DND-41 (cell line): ENCODE results near the gene REN.

ENCODE experiments used
- ATAC-seq: fragments of 200-7000 bp; cut with Tn5 transposase; 3 replicates; pipeline ENCODE4 v1.9.1; 2021; ENCODE audit warnings: low read depth; ENCODE audit not compliant: insufficient read depth
- DNase-seq: peaks from one replicate; pipeline ENCODE4 v3.0.0-alpha.2; 2020
- H2AFZ ChIP-seq: 2 replicates; pipeline ENCODE4 v1.6.0; 2012; ENCODE audit warnings: low read depth, low read length
- H3K27ac ChIP-seq: 2 replicates; pipeline ENCODE4 v1.5.1; 2012; ENCODE audit warnings: low read length, inconsistent platforms
- H3K27me3 ChIP-seq: fragments of 200-600 bp; sonication (generic); 2 replicates; pipeline ENCODE4 v1.6.0; 2012; ENCODE audit warnings: low read length, mild to moderate bottlenecking, inconsistent platforms; ENCODE audit not compliant: insufficient read depth, poor library complexity
- H3K36me3 ChIP-seq: 2 replicates; pipeline ENCODE4 v1.5.1; 2012; ENCODE audit warnings: low read length, inconsistent platforms; ENCODE audit not compliant: insufficient read depth
- H3K4me1 ChIP-seq: 2 replicates; pipeline ENCODE4 v1.5.1; 2012; ENCODE audit warnings: mild to moderate bottlenecking, low read length; ENCODE audit not compliant: insufficient read depth
- H3K4me2 ChIP-seq: 2 replicates; pipeline ENCODE4 v1.6.0; 2012; ENCODE audit warnings: mild to moderate bottlenecking, moderate library complexity, low read length, inconsistent platforms; ENCODE audit not compliant: insufficient read depth
- H3K4me3 ChIP-seq, 2 experiments: fragments of 200-600 bp in 1 of 2; shearing (Covaris generic) in 1 of 2; 2 replicates each; pipeline ENCODE4 v1.5.1; 2012 to 2016; ENCODE audit warnings: inconsistent platforms in 2 of 2, low read length in 2 of 2, mild to moderate bottlenecking in 2 of 2, low read depth in 1 of 2, moderate library complexity in 1 of 2
- H3K79me2 ChIP-seq: 2 replicates; pipeline ENCODE4 v1.6.0; 2012; ENCODE audit warnings: low read length, inconsistent platforms; ENCODE audit not compliant: insufficient read depth
- H3K9ac ChIP-seq: 2 replicates; pipeline ENCODE4 v1.6.0; 2012; ENCODE audit warnings: low read depth, mild to moderate bottlenecking, inconsistent platforms, low read length, moderate library complexity
- H3K9me3 ChIP-seq: 2 replicates; pipeline ENCODE4 v1.5.1; 2012; ENCODE audit warnings: low read length, moderate library complexity, mild to moderate bottlenecking, inconsistent platforms; ENCODE audit not compliant: insufficient read depth, severe bottlenecking
- H4K20me1 ChIP-seq: 2 replicates; pipeline ENCODE4 v1.6.0; 2012; ENCODE audit warnings: low read length; ENCODE audit not compliant: insufficient read depth
- CTCF ChIP-seq: IDR thresholded peaks from 2 replicates; pipeline ENCODE4 v1.5.1; 2012; ENCODE audit warnings: borderline replicate concordance, low read length, moderate library complexity, mild to moderate bottlenecking; ENCODE audit not compliant: poor library complexity, severe bottlenecking; ENCODE audit errors: extremely low read depth
- EZH2 ChIP-seq: IDR thresholded peaks from 3 replicates; pipeline ENCODE4 v1.6.1; 2012; ENCODE audit warnings: borderline replicate concordance, low read depth, mild to moderate bottlenecking, moderate library complexity, low read length, inconsistent platforms; ENCODE audit not compliant: severe bottlenecking

The REN gene

GRCh38 chr1:204123376-204123775, 42.8 kb downstream of the REN start:
- ATAC-seq: peak; percentile 56; the same call in 1 of the 3 replicates
- Histone ChIP-seq H3K9ac (no peak overlapping the region), H3K27me3 (no peaks in the 10 kb centered on the region), H2AFZ (no peak overlapping the region), H4K20me1 (no peaks in the 10 kb centered on the region), H3K36me3 (no peaks in the 10 kb centered on the region), H3K4me3 (no peak overlapping the region), H3K9me3 (no peaks in the 10 kb centered on the region), H3K79me2 (no peaks in the 10 kb centered on the region), H3K4me1 (no peaks in the 10 kb centered on the region), H3K4me2 (no peak overlapping the region), H3K27ac (no peak overlapping the region)
- no peak for DNase-seq
- peak; percentile 43 for TF ChIP-seq CTCF
- TF ChIP-seq EZH2: no peak

- Histone ChIP-seq H3K9ac (no peak overlapping the region), H2AFZ (no peak overlapping the region), H3K27me3 (no peaks in the 10 kb centered on the region), H3K79me2 (no peaks in the 10 kb centered on the region), H3K9me3 (no peaks in the 10 kb centered on the region), H3K4me1 (no peaks in the 10 kb centered on the region), H4K20me1 (no peaks in the 10 kb centered on the region), H3K4me3 (no peak overlapping the region), H3K4me2 (no peak overlapping the region), H3K27ac (no peak overlapping the region), H3K36me3 (no peaks in the 10 kb centered on the region)
- no peak for ATAC-seq
- no peak for DNase-seq
- TF ChIP-seq EZH2 (no peak), CTCF (no peak)
These were observed 44.1 kb downstream of the REN start for GRCh38 chr1:204121840-204122555.

- H3K4me2 ChIP-seq: no peak overlapping the region
- no peak for ATAC-seq
These were observed 49.6 kb downstream of the REN start for GRCh38 chr1:204116539-204116938.

More at GRCh38 chr1:204116539-204116938, 49.6 kb downstream of the REN start:
- Histone ChIP-seq H3K27me3 (no peaks in the 10 kb centered on the region), H3K4me3 (no peak overlapping the region), H3K4me1 (no peaks in the 10 kb centered on the region), H2AFZ (no peak overlapping the region), H3K9me3 (no peaks in the 10 kb centered on the region), H3K79me2 (no peaks in the 10 kb centered on the region), H3K9ac (no peak overlapping the region), H4K20me1 (no peaks in the 10 kb centered on the region), H3K27ac (no peak overlapping the region), H3K36me3 (no peaks in the 10 kb centered on the region)
- no peak for DNase-seq
- no peak for TF ChIP-seq CTCF
- no peak for TF ChIP-seq EZH2
